ENCODE data around the gene TENT4A. TPM values are rescaled to one million over a fixed set of nuclear protein-coding genes. Genes with fewer than 3 reads are reported as not detected.

The TENT4A gene
- total and polyA plus RNA-seq, 11 donors: 4.3 to 20.3 (median 11.2) TPM

- Histone ChIP-seq H3K9me3 (no peaks in the 10 kb centered on the region), H3K36me3 (no peaks in the 10 kb centered on the region), H3K4me1 (peaks cover 4 to 23% (median 18%) of the 10 kb centered on the region in 12 donors), H3K27me3 (peaks cover 0 to 6% (median 0%) of the 10 kb centered on the region in 9 donors), H3K4me3 (no peak overlapping the region), H3K27ac (no peak overlapping the region)
- TF ChIP-seq, protein P1, sequence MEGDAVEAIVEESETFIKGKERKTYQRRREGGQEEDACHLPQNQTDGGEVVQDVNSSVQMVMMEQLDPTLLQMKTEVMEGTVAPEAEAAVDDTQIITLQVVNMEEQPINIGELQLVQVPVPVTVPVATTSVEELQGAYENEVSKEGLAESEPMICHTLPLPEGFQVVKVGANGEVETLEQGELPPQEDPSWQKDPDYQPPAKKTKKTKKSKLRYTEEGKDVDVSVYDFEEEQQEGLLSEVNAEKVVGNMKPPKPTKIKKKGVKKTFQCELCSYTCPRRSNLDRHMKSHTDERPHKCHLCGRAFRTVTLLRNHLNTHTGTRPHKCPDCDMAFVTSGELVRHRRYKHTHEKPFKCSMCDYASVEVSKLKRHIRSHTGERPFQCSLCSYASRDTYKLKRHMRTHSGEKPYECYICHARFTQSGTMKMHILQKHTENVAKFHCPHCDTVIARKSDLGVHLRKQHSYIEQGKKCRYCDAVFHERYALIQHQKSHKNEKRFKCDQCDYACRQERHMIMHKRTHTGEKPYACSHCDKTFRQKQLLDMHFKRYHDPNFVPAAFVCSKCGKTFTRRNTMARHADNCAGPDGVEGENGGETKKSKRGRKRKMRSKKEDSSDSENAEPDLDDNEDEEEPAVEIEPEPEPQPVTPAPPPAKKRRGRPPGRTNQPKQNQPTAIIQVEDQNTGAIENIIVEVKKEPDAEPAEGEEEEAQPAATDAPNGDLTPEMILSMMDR (IDR thresholded peaks at IDR 0.05): no peak
- TF ChIP-seq POLR2A (IDR thresholded peaks at IDR 0.05): no peak
- intact Hi-C loops (cut with DNase I): loop anchor here in 1 of 10 donors (5.0 kb wide), 1 partner anchor 65 kb away; no protein-coding TSS in a partner anchor
- ATAC-seq (no peak), DNase-seq (no peak)
- WGBS, 4 donors: 94 to 97% (median 96%) methylated on average over 6 of the region's 6 CpGs
Observed at GRCh38 chr5:6702633-6703032, 10.6 kb upstream of the TENT4A start.

GRCh38 chr5:6703806-6704205 lies 9.4 kb upstream of the TENT4A start:
- ATAC-seq (no peak), DNase-seq (no peak)
- no peaks in the 10 kb centered on the region for H3K9me3 ChIP-seq
- no peaks in the 10 kb centered on the region for H3K36me3 ChIP-seq
- intact Hi-C loops (cut with DNase I): loop anchor here in 1 of 10 donors (5.0 kb wide), 1 partner anchor 67 kb away; no protein-coding TSS in a partner anchor
- WGBS, 4 donors: 63 to 77% (median 64%) methylated on average over 6 of the region's 6 CpGs
- H3K4me1 ChIP-seq: peaks cover 4 to 25% (median 19%) of the 10 kb centered on the region in 12 donors
- H3K4me3 ChIP-seq: no peak overlapping the region
- TF ChIP-seq POLR2A (IDR thresholded peaks at IDR 0.05): no peak
- TF ChIP-seq, protein P1 (IDR thresholded peaks at IDR 0.05): no peak
- peak overlapping the region; percentile 72 to 93 (median 88) for H3K27ac ChIP-seq
- peaks cover 0 to 2% (median 0%) of the 10 kb centered on the region in 9 donors for H3K27me3 ChIP-seq

- WGBS, 4 donors: 8 to 19% (median 17%) methylated on average over 11 of the region's 11 CpGs
- H3K27ac ChIP-seq: peak overlapping the region; percentile 72 to 93 (median 88)
- no peak overlapping the region for H3K4me3 ChIP-seq
Observed at GRCh38 chr5:6704361-6704851, 8.8 kb upstream of the TENT4A start.

DNA sequence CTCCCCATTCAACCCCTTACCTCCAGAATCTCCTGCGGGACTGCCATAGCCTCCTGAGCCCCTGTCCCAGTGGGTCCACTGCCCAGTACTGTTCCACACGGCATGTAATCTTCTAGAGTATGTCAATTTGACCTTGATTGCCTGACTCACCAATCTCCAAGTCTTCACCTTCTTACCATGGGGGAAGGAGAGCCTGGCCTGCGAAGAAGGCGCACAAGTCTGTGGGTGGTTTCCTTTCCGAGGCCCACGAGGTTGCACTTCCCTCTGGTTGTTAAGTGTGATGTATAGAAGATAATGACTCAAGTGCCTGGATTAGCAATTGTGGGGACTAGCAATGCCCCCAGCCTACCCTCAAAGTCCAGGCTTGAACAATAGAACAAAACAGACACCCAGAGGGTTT lies 8.1 kb upstream of the TENT4A start:
- no peaks in the 10 kb centered on the region for H3K9me3 ChIP-seq
- peaks cover 0 to 2% (median 0%) of the 10 kb centered on the region in 9 donors for H3K27me3 ChIP-seq
- H3K4me1 ChIP-seq: peaks cover 4 to 25% (median 19%) of the 10 kb centered on the region in 12 donors
- H3K27ac ChIP-seq: peak overlapping the region; percentile 72 to 93 (median 88)
- no peak for TF ChIP-seq POLR2A (IDR thresholded peaks at IDR 0.05)
- TF ChIP-seq, protein P1 (IDR thresholded peaks at IDR 0.05): no peak
- no peak overlapping the region for H3K4me3 ChIP-seq
- H3K36me3 ChIP-seq: no peaks in the 10 kb centered on the region
- 51 to 74% (median 54%) methylated on average over 6 of the region's 6 CpGs for WGBS, 4 donors
- intact Hi-C loops (cut with DNase I): loop anchor here in 1 of 10 donors (5.0 kb wide), 1 partner anchor 37 kb away; no protein-coding TSS in a partner anchor
- no peak for DNase-seq
- peak in 2 of 4 donors; percentile 1 to 24 for ATAC-seq

More at GRCh38 chr5:6704361-6704851, 8.8 kb upstream of the TENT4A start:
- DNase-seq (peak; percentile 73 to 90 (median 84)), ATAC-seq (peak; percentile 94 to 97 (median 96))
- intact Hi-C loops (cut with DNase I): loop anchor here in 1 of 10 donors (5.0 kb wide), 1 partner anchor 67 kb away; no protein-coding TSS in a partner anchor
- Histone ChIP-seq H3K9me3 (no peaks in the 10 kb centered on the region), H3K36me3 (no peaks in the 10 kb centered on the region), H3K4me1 (peaks cover 4 to 25% (median 19%) of the 10 kb centered on the region in 12 donors), H3K27me3 (peaks cover 0 to 2% (median 0%) of the 10 kb centered on the region in 9 donors)
- TF ChIP-seq, protein P1 (IDR thresholded peaks at IDR 0.05): no peak
- no peak for TF ChIP-seq POLR2A (IDR thresholded peaks at IDR 0.05)
